Breast epithelium (tissue), 3 donors: ENCODE data around the gene SDK1.

Experiments
- CTCF ChIP-seq, 3 donors: fragments of 450-650 bp; IDR thresholded peaks; one replicate each; pipeline ENCODE4 v1.5.1; 2016 to 2017; ENCODE audit warnings: antibody characterized with exemption in 3 of 3, mild to moderate bottlenecking in 3 of 3, moderate library complexity in 3 of 3
- POLR2A ChIP-seq: fragments of 450-650 bp; IDR thresholded peaks from one replicate; pipeline ENCODE4 v1.6.1; 2016; ENCODE audit warnings: antibody characterized with exemption, mild to moderate bottlenecking, moderate library complexity

DNA sequence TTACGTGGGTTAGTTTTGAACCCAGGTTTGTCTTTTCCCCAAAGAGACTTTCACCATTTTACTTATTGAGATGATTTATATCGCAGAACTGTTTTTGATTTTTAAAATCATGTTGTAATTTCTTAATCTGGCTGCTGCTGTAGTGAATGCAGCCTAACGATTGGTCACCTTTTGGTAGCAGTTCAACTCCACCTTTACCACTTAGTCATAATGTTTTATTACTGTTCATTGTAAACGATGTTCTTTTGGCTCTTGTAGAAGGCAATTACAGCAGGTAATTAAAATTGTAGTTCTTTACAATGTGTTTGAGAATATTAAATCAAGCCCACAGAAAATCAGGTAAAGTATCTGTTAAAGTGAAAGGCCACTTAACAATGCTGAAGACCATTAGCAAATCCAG, 531.1 kb downstream of the SDK1 start:
- TF ChIP-seq CTCF (IDR thresholded peaks at IDR 0.05) (no peak), POLR2A (no peak)
